SK-N-SH (cell line): ENCODE measurements around the gene GATAD2A.

ENCODE experiments used
- CTCF ChIP-seq: fragments of 200-600 bp; sonication (generic); IDR thresholded peaks from 2 replicates; pipeline ENCODE4 v1.6.1; 2017; ENCODE audit warnings: antibody characterized with exemption, mild to moderate bottlenecking, moderate library complexity
- EP300 ChIP-seq, 2 experiments: IDR thresholded peaks; 2 replicates each; pipeline versions ENCODE4 v1.4.0 to v1.6.1; 2012; ENCODE audit warnings: borderline replicate concordance in 1 of 2, low read depth in 1 of 2, low read length in 1 of 2
- GABPA ChIP-seq: IDR thresholded peaks from 2 replicates; pipeline ENCODE4 v1.4.0; 2012; ENCODE audit warnings: low read depth, mild to moderate bottlenecking
- GATA2 ChIP-seq: sonication (generic); formaldehyde crosslinking; IDR thresholded peaks from 2 replicates; pipeline ENCODE4 v1.5.0; 2020; ENCODE audit warnings: mild to moderate bottlenecking, missing genetic modification reagents
- MXI1 ChIP-seq: IDR thresholded peaks from 2 replicates; pipeline ENCODE4 v1.6.1; 2012; ENCODE audit warnings: mild to moderate bottlenecking, low read depth, low read length, improper control_type of control experiment
- POLR2AphosphoS5 ChIP-seq: IDR thresholded peaks from 2 replicates; pipeline ENCODE4 v1.6.1; 2012; ENCODE audit warnings: low read depth, low read length
- REST ChIP-seq: IDR thresholded peaks from 2 replicates; pipeline ENCODE4 v1.6.1; 2012; ENCODE audit warnings: mild to moderate bottlenecking, low read depth, low read length, moderate library complexity
- RFX5 ChIP-seq: IDR thresholded peaks from 2 replicates; pipeline ENCODE4 v1.6.1; 2012; ENCODE audit warnings: mild to moderate bottlenecking, improper control_type of control experiment, low read length
- SMC3 ChIP-seq: IDR thresholded peaks from 2 replicates; pipeline ENCODE4 v1.6.1; 2012; ENCODE audit warnings: low read depth, low read length, improper control_type of control experiment
- YY1 ChIP-seq: IDR thresholded peaks from 2 replicates; pipeline ENCODE4 v1.4.0; 2012; ENCODE audit warnings: low read depth, mild to moderate bottlenecking
- ZBTB33 ChIP-seq: IDR thresholded peaks from 2 replicates; pipeline ENCODE4 v1.4.0; 2012; ENCODE audit warnings: low read depth, borderline replicate concordance

GRCh38 chr19:19535311-19536191, 130.1 kb downstream of the GATAD2A start:
- no peak for TF ChIP-seq ZBTB33
- TF ChIP-seq MXI1: no peak
- no peak for TF ChIP-seq CTCF
- no peak for TF ChIP-seq REST
- no peak for TF ChIP-seq EP300 (IDR thresholded peaks at IDR 0.05; ENCODE audit: borderline replicate concordance in 1 of 2, low read depth in 1 of 2, low read length in 1 of 2)
- no peak for TF ChIP-seq GABPA
- TF ChIP-seq YY1: no peak
- TF ChIP-seq SMC3: no peak
- TF ChIP-seq GATA2 (CRISPR knock-in tag): no peak
- no peak for TF ChIP-seq POLR2AphosphoS5
- no peak for TF ChIP-seq RFX5
